Testis (tissue), 3 donors: ENCODE data around the gene MASP2. TPM values are rescaled to one million over a fixed set of nuclear protein-coding genes. Genes with fewer than 3 reads are reported as not detected.

Experiments
- DNase-seq: peaks from one replicate; pipeline ENCODE4 v3.0.0-alpha.2; 2019
- H3K27ac ChIP-seq, 2 donors: fragments of 200-600 bp; sonication (generic); one replicate each; pipeline ENCODE4 v1.5.1; 2019
- H3K27me3 ChIP-seq: fragments of 200-600 bp; sonication (generic); one replicate; pipeline ENCODE4 v1.5.1; 2019
- H3K36me3 ChIP-seq: fragments of 200-600 bp; sonication (generic); one replicate; pipeline ENCODE4 v1.5.1; 2017; ENCODE audit warnings: low read depth; ENCODE audit errors: missing control alignments
- H3K4me1 ChIP-seq: fragments of 200-600 bp; sonication (generic); one replicate; pipeline ENCODE4 v1.5.1; 2019
- H3K4me3 ChIP-seq, 2 donors: fragments of 200-600 bp; sonication (generic); one replicate each; pipeline ENCODE4 v1.5.1; 2017 to 2019
- H3K9me3 ChIP-seq: fragments of 200-600 bp; sonication (generic); one replicate; pipeline ENCODE4 v1.5.1; 2017
- CTCF ChIP-seq, 3 experiments: fragments of 450-650 bp in 2 of 3; fragments of 200-600 bp in 1 of 3; sonication (generic) in 1 of 3; IDR thresholded peaks; one replicate each; pipeline ENCODE4 v1.5.1; 2016 to 2019; ENCODE audit warnings: antibody characterized with exemption in 3 of 3, mild to moderate bottlenecking in 2 of 3, moderate library complexity in 1 of 3
- POLR2A ChIP-seq: fragments of 450-650 bp; IDR thresholded peaks from one replicate; pipeline ENCODE4 v1.6.1; 2017; ENCODE audit warnings: antibody characterized with exemption, mild to moderate bottlenecking, moderate library complexity
- WGBS, 2 donors: methylation state at CpG; one replicate each; pipeline ENCODE4 v1.1.5; 2018; 5-methylcytosine and 5-hydroxymethylcytosine counted together
- intact Hi-C: fragments of 100-400 bp; cut with DNase I; formaldehyde crosslinking; loops from one replicate; pipeline ENCODE4 v1.15.1; 2023; ENCODE audit warnings: low total_unique reads
- polyA plus RNA-seq: library from polyadenylated mRNA; stranded (reverse); fragments of 350-450 nt; fragmentation: Illumina TruSeq; extraction: RNeasy Lipid Tissue Mini Kit (QIAGEN cat#74804); gene quantifications from one replicate; pipeline ENCODE4 v1.2.3, GENCODE V29; 2014; ENCODE audit warnings: low read depth, low replicate concordance; ENCODE audit not compliant: insufficient read depth
- total RNA-seq, 2 donors: library from RNA; depleted of rRNA; stranded (reverse); fragments of >200 nt; gene quantifications; one replicate each; pipeline ENCODE4 v1.2.3, GENCODE V29; 2016

The MASP2 gene
- total and polyA plus RNA-seq, 3 donors from 2014 or later, result 0.31 TPM; not detected in 1

- intact Hi-C loops, result no loop called here
- Histone ChIP-seq H3K4me3 (no peak overlapping the region), H3K27me3 (no peaks in the 10 kb centered on the region), H3K4me1 (no peaks in the 10 kb centered on the region), H3K9me3 (no peaks in the 10 kb centered on the region), H3K36me3 (no peaks in the 10 kb centered on the region), H3K27ac (no peak overlapping the region)
- no peak for DNase-seq
- TF ChIP-seq POLR2A (no peak), CTCF (IDR thresholded peaks at IDR 0.05) (no peak)
- WGBS, 2 donors, result 89 to 90% methylated on average over 10 of the region's 10 CpGs
Measured at GRCh38 chr1:11031624-11032262, 15.3 kb downstream of the MASP2 start.

DNA sequence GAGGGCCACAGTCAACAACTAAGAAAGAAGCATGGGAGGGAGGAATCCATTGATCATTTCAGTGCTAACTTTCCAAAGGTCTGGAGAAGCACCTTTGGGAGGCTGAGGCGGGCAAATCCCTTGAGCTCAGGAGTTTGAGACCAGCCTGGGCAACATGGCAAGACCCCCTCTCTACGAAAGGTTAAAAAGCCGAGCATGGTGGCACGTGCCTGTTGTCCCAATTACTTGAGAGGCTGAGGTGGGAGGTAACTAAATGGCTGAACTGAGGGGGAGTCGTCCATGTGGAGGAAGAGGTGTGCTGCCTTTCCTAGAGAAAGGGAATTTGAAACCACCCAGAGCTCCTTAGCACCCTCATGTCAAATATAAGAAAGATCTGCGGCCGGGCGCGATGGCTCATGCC, 16.2 kb downstream of the MASP2 start:
- H3K27ac ChIP-seq, result no peak overlapping the region
- intact Hi-C loops, result no loop called here
- TF ChIP-seq POLR2A, result no peak
- TF ChIP-seq CTCF (IDR thresholded peaks at IDR 0.05), result no peak
- no peaks in the 10 kb centered on the region for H3K9me3 ChIP-seq
- 79% methylated on average over 9 of the region's 9 CpGs for WGBS, 2 donors
- H3K36me3 ChIP-seq, result no peaks in the 10 kb centered on the region
- no peaks in the 10 kb centered on the region for H3K27me3 ChIP-seq
- no peak for DNase-seq
- no peak overlapping the region for H3K4me3 ChIP-seq
- H3K4me1 ChIP-seq, result no peaks in the 10 kb centered on the region

GRCh38 chr1:11028018-11028417, 19.0 kb downstream of the MASP2 start:
- DNase-seq, result no peak
- Histone ChIP-seq H3K27ac (no peak overlapping the region), H3K4me1 (no peaks in the 10 kb centered on the region), H3K9me3 (no peaks in the 10 kb centered on the region), H3K36me3 (no peaks in the 10 kb centered on the region), H3K27me3 (no peaks in the 10 kb centered on the region), H3K4me3 (no peak overlapping the region)
- TF ChIP-seq POLR2A (no peak), CTCF (IDR thresholded peaks at IDR 0.05) (no peak)
- 95 to 97% methylated on average over 3 of the region's 3 CpGs for WGBS, 2 donors
- intact Hi-C loops, result no loop called here

DNA sequence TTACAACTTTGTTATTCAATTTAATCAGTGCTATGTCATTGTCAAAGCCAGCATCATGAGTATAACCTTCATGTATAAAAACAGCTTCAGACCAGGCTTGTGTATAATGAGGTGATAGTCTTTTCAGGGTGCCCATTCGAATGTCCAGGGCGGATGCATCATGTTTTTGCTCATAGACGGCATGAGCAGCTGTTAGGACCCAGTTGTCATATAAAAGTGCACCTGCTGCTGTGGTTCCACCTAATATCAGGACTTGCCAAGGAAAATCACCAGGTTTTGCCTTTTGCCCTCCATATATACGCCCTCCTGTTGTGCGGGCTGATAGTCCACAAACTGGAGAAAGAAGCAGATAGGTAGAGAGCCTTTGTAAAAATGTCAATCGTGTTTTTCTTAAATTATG, 19.7 kb downstream of the MASP2 start:
- Histone ChIP-seq H3K9me3 (no peaks in the 10 kb centered on the region), H3K4me1 (no peaks in the 10 kb centered on the region), H3K4me3 (no peak overlapping the region), H3K27me3 (no peaks in the 10 kb centered on the region), H3K27ac (no peak overlapping the region), H3K36me3 (no peaks in the 10 kb centered on the region)
- no peak for TF ChIP-seq CTCF (IDR thresholded peaks at IDR 0.05)
- TF ChIP-seq POLR2A, result no peak
- intact Hi-C loops, result no loop called here
- no peak for DNase-seq
- 70 to 80% methylated on average over 6 of the region's 6 CpGs for WGBS, 2 donors

DNA sequence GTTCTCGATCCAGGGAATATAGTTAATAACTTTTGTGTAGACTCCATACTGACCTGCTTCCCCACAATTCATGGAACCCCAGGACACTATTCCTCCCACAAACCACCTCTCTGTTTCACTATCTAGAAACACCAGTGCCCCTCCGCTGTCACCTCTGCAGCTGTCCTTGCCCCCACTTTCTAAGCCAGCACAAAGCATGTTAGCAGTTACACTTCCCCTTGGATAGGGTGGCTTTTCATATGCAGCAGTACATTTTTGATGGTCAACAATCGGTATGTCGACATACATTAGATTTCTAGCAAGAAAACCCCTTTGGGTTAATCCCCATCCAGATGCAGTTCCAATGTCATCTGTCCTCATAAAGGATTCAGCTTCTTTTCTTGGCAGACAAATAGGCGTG, 20.1 kb downstream of the MASP2 start:
- Histone ChIP-seq H3K9me3 (no peaks in the 10 kb centered on the region), H3K27ac (no peak overlapping the region), H3K4me3 (no peak overlapping the region), H3K4me1 (no peaks in the 10 kb centered on the region), H3K36me3 (no peaks in the 10 kb centered on the region), H3K27me3 (no peaks in the 10 kb centered on the region)
- TF ChIP-seq CTCF (IDR thresholded peaks at IDR 0.05) (no peak), POLR2A (no peak)
- WGBS, 2 donors, result 81 to 92% methylated on average over 5 of the region's 5 CpGs
- DNase-seq, result no peak
- intact Hi-C loops, result no loop called here
